ENCODE measurements around the gene CDC42.

The CDC42 gene

DNA sequence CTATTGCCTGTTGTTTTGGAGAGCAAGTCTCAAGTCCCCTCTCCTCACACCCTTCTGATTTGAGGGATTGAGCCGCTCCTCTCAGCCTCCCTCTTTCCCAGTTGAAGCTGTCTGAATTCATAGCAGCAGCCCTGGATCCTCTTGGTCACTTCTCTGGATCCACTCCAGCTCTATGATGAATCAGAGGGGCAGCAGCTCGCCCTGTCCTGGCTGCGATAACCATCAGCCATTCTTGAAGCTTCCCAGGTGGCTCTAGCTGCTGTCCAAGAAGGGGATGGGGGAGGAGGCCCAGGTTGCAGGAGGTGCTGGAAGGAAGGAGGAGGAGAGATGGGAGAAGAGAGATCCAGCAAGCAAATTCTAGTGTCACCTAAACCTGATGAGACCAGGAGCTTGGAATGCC, 59.1 kb downstream of the CDC42 start:
- no peak for DNase-seq

DNA sequence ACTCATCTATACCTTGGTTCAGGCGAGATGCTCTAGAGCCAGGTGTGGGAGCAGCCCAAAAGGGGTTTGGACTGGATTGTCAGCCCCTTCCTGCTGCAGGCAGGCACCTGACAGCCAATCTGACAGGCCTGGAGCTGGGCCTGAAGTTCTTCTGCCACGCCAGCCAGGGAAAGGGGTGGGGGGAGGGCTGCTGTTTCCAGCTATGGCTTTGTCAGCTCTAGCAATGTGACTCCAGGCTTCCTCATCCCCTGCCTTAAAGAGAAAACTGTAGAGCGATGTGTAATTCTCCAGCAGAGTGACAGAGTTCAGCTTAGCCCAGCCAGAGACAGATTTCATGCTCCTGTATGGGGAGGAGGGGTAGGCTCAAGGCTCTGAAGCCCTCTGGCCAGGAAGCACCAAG, 60.0 kb downstream of the CDC42 start:
- no peak for DNase-seq

DNA sequence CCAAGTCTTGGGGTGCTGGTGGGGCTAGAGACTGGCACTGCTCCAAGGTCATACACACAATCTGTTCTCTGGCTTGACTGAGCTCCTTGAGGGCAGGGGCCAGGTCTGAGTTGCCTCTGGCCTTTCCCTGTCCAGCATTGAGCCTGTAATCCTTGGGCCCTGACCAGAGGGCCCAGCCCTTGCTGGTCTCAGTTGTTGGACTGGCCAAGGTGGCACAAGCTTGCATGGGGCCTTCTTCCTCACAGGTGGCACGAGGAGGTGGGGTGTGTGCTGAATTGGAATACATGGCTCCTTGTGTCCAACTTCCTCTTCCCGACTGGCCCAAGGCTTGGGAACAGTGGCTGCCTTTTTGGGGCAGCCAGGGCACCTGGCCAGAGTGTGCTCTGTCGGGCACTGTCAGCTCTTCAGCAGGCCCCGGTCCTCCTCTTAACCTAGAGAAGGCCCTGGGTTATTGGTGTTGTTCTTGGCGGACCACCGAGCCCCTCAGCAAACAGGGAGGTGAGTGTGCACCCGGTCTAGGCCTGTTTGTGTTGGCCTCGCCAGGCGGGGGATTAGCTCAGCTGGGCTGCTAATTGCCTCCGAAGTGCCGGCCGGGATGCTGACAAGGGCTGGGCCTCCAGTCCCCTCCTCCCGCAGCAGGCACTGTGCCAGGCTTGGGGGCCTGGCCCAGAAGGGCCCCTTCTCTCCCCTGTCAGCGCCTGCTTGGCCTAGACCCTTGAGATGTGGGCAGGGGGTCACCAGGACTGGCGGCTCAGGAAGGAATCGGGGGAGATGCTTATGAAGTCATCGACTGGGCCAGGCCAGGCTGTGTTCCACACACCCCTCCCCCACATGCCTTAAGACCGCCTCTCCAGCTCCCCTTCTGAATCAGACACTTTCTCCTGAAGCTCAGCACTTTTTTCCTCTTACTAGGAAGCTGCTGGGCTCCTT, 61.8 kb downstream of the CDC42 start:
- no peak for DNase-seq

DNA sequence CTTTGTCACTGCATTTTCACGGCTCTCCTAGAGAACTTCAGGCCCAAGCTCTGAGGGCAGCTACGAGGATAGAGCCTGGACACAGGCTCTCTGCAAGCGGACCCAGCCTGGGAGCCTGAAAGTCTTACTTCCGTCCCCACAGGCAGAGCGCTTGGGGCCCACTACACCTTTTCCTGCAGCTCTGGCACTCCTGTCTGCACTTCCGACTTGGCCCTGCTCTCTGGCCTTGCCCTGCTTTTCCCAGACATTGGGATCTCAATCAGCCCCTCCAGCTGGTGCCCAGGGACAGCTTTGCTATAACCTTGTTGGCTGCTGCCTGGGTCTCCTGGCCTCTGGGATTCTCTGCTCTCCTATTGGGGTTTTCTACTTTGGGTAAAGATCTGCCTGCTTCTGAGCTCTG, 62.8 kb downstream of the CDC42 start:
- no peak for DNase-seq

DNA sequence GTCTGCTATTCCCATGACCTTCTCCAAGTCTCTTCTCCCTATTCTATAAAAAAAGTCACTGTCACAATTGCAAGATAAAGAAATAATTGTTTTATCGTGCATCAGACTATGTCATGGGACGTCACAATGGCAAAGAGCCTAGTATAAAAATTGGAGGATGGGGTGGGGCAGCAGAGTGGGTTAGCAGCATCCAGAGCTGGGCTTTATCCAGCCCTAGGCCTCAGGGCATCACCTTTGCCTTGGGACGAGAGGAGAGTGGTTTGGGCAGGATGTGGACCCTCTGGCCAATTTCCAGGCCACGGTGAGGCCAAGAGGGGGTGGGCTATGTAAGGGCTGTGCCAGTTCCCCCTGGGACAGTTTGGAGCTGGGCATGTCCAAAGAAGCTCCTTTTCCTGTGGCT, 64.7 kb downstream of the CDC42 start:
- DNase-seq, result no peak

DNA sequence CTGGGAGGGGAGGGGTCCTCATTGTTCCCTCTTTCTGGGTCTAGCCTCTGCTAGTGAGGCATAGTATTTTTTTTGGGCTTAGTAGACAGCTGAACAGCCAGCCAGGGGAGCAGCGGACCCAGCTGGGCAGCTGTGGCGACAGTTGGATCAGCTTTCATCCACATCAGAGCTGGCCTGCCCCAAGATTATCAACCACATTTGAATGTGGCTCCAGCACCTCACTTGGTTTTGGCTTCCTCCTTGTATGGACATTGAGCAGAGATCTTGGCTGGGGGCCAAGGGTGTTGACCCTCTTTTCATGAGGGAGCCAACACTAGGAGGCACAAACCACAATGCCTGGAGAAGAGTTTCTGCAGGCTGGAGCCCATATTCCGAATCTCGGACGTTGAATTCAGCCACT, 65.3 kb downstream of the CDC42 start:
- DNase-seq, result no peak

DNA sequence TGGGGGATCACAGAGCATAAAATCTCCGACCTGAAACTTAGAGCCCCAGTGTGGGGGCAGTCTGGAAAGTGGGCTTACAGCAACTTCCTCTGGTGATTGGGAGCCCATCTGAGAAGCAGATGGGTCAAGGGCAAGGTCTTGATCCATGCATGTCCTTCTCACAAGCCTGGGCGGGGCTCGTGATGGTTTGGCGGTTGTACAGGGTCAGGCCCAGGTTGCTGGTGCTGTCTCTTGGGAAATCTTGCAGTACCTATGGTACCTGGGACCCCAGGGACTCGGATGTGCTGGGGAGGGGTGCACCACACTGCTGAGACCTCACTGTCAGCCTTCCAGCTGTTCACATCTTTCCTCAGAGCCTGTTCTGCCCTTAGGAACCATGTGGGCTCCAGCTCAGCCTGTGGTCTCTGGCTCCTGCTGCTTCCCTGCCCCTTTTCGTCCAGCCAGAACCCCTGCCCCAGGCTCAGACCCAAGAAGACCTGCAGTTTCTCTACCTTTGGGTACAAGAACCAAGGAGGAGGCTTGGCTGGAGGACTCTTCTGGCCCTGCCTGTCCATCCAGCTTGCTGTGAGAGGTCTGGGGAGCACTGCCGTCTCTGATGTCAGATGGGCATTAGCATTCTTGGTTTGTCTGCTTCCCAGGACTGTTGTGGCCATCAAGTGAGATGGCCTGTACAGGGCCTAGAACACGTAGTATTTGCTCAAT, 65.9 kb downstream of the CDC42 start:
- DNase-seq, result no peak

DNA sequence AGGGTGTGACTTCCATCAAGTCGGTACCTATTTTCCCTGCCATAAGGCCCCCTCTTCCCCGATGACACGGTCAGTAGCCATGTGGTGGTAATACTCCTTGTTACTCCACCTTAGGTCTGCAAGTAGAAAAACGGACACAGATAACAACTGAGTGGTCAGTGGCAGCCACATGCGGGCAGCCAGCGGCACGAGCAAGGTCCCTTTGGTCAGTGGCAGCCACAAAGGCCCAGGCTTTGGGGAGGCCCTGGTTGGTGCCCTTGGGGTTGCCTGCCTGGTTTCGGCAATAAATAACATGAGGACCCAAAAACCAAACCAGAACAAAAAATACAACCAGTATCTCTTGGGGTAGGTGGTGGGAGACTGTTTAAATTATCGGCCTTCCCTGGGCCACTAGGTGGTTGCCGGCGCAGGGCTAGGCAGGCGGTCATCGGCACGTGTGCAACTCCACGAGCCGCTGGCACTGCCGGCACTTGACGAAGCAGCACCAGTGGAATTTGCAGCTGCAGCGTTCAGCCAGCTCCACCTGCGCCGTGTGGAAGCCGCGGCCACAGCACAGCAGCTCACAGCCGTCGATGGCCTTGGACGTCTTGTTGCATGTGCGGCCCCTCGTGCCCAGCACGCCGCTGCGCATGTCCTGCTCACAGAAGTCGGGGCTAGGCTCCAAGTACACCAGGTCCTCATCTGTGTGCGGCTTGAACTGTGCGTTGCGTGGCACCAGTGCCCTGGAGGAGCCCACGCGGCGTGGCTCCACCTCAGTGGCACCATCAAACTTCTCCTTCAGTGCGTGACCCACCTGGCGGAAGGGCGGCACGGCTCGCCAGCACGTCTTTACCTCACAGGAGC, 67.3 kb downstream of the CDC42 start:
- DNase-seq, result no peak

DNA sequence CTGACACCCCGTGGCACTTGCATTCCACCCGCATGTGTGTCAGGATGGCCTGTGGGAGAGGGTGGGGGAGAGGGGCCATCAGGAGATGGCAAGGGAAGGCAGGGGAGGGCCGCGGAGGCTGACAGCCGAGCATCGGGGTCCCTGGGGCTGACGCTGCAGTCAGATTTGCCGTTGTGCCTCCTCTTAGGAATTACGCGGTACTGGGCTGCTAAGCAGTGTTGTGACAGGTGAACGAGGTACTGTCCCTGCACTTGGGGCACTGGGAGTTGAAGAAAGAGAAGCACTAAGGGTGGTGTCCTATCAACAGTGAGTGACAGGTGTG, 67.9 kb downstream of the CDC42 start:
- DNase-seq, result no peak

DNA sequence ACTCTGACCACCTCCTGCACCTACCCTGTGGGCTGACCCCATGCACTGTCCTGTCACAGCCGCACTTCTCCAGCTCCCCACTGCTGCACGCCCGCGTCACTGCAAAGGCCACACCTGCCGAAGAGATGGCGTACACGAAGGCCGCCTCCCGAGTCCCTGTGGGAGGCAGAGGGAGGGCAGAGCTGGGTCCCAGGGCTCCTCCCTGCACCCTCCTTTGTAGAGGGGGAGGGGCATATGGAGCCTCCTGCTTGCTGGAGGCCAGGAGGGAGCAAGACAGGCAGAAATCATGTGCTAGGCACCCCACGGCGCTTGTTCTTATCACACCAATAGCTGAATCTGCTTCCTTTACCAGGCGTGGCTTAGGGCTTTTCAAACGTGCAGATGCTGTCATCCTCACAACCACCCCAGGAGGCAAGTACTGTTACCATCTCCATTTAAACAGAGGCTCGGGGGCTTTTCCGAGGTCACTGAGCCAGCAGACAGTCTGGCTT, 69.0 kb downstream of the CDC42 start:
- no peak for DNase-seq

DNA sequence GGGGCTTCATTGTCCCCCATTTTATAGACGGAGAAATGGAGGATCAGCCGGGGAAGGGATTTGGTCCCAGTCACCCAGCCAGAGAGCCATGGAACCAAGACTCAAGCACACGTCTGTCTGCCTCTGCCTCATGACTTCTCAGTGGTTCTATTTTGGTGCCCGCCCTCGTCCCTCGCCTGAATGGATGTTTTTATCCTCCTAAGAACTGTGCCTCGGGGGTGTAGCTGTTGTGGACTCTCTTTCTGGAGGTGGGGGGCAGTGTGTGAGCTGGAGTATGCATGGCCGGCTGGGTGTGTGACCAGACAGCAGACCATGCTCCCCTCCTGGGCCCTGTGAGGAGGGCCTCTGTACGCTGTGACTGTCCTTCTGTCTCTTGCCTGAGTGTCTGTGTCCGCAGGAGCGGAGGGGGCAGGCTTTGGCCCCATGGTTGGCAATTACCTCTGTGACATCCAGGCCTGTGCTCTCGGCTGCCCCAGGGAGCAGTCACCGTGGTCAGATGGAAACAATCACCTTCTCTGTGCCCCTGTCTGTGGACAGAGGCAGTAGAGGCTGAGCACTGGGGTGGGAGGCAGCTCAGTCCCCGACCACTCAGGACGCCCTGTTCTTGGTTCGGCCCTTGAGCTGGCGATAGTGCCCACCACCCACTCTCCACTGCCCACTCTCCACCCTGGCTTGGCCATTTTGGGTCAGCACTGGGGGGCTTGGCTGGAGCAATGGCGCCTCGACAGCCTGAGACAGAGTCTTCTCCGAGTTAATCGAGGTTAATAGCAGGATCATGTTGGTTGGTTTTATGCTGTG, 70.0 kb downstream of the CDC42 start:
- DNase-seq, result no peak

DNA sequence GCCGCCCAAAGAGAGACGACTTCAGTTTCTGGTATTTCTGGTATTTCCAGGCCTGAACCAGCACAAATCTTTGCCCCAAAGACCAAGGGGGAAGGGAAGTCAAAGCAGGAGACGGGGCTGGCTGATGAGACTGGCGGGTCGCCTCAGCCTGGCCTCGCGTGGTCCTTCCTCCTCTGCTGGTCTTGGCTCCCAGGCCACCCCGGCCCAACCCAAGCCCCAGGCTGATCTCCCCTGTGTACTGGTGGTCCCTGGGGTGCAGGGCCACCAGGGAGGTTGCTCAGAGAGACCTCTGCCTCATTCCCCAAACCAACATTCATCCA, 70.5 kb downstream of the CDC42 start:
- DNase-seq, result no peak

DNA sequence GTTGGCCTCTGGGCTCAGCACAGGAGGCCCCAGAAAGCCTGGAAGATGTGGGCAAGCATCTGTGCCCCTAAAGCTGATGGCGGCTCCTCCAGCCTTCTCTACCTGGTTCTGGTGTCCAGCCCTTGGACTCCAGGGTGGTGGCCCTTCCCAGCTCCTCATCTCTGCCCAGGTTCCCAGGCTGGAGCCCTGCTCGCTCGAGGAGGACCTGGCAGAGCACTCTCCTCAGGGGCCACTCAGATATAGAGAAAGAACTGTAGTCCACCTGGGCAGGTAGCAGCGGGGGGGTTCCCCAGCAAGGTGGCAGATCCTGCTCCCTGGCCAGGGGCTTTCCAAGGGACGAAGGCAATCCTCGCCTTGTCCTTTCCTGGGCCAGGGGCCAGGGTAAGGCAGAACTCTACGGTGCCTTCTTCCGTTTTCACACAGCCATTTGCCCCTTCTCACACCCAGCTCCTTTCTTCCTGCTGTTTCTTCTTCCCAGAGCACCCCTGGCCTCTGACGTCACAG, 71.4 kb downstream of the CDC42 start:
- no peak for DNase-seq

DNA sequence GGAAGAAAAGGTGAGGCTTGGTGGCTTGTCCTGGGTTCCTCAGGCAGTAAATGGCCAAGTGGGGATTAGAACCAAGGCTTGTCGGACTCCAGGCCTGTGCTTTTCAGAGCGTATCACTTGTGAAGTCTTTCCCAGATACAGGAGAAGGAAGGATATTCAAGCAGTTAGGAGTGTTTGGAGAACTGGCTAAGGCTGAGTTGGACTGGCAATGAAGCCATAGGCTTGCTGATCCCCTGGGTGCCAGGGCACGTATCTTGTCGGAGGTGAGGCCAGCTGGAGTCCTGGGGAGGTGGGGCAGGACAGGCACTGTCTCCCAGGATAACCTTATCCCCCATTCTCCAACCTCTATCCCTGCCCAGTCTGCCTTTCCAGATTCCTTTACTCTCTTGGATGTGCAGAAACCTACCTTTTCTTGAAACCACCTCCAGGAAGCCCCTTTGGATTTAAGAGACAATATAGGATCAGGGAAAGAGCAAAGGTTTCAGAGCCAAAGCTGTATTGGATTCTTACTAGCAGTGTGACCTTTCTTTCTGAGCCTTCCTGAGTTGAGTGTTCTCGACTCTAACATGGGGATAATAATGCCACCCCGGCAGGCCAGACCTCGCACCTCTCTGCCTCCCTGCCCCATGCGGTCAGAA, 72.2 kb downstream of the CDC42 start:
- DNase-seq, result no peak

DNA sequence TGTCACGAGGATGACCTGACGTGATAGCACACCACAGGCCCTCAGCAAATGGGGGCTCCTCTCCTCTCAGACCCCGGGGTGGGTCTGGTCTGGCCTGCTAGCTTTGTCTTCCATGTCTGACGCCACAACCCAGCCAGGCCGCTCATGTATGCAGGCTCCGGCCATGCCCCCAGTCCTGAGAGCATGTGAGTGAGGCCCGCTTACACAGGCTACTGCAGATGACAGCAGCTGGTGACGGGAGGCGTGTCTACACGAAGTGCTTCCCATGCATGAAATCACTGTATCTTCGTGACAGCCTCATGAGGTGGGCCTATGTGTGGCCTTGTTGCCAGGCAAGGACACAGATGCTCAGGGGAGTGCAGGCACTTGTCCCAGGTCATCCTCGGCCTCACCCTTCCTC, 74.0 kb downstream of the CDC42 start:
- DNase-seq, result no peak

DNA sequence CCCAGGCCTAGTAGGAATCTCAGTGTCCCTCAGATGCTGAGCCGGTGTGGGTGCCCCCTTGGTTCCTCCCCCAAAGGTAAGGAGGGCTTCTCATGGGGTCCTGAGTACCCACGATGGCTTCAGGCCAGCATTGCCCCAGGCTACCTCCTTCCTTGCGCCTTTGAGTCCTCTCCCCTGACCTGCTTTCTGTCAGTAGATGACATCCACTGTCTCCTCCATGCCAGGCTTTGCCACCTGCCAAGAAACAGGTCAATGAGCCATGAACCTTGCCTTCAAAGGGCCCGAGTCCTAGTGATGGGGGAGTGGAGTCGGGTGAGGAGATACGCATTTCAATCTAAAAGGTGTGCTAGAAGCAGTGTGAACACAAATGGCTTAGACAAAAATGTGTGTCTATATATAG, 74.7 kb downstream of the CDC42 start:
- no peak for DNase-seq

DNA sequence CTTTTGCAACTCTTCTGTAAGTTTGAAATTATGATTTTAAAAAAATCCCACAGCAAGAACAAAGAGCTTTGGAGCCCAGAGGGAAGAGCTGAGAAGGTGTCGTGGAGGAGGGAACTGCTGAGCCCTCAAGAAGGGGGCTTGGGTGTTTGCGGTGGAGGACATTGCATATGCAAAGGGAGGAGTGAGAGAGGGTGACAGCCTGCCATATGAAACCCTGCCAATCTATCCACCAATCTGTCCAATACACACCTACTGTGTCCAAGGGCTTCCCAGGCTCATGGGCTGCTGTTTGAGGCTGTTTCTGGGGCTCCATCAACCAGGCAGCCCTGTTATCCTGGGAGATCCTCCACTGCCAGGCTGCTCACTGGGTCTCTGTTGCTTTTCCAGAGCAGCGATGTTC, 75.2 kb downstream of the CDC42 start:
- no peak for DNase-seq

DNA sequence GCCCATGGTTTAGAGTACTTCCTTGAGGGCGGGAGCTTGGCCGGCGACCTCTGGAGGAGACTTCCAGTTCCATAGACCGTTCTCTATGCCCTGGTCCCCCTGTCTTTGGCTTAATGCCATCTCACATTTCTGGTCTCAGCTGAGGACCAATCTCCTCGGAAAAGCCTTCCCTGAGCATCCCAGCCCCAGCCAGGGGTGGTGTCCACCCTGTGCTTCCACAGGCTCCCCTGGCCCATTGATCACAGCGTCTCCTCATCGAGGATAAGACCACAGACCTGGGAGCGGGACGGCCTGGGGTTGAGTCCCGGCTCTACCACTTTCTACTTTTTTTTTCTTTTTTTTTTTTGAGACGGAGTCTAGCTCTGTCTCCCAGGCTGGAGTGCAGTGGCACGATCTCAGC, 75.9 kb downstream of the CDC42 start:
- DNase-seq, result no peak

DNA sequence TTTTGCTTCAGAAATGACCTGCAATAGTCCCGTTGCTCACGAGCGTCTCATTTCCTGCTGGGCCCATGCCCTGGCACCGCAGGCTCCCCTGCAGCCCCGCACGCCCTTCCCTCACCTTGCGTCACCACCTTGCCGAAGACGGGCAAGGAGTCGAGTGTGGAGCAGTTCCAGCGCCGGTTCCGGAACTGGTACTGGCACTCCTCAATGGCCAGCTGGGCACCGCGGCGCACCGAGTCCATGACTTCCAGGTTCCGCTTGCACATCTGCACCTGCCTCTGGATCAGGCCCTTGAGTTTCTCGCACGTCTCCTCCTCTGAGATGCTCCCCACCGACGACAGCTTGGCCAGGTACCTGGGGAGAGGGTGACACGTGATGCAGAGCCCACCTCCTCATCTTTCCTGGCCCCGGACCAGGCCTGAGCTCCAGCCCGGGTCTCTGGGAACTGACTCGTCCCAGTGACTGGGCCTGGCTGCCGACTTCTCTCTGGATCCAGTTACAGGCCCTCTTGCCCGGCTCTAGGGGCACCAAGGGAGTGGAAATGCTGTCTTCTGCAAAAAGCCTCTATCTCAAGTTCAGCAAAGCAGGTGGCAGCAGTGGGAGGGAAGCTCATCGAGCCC, 77.1 kb downstream of the CDC42 start:
- no peak for DNase-seq

DNA sequence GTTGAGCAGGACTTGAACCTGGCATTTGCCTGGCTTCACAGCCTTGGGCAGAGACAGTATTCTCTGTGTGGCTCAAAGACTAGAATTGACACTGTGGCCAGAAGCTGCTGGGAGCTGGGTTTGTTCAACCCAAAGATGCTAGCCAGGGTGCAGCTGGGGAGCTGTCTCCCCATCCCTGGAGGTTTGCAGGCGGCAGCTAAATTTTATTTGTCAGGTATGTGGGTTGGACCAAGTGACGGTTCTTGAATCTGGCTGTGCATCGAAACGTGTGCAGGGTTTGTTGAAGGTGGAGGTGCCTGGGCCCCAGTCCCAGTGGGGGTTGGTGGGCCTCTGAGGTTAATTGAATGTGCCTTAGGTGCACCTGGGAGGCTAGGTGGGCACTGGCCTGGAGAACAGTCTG, 78.6 kb downstream of the CDC42 start:
- no peak for DNase-seq

DNA sequence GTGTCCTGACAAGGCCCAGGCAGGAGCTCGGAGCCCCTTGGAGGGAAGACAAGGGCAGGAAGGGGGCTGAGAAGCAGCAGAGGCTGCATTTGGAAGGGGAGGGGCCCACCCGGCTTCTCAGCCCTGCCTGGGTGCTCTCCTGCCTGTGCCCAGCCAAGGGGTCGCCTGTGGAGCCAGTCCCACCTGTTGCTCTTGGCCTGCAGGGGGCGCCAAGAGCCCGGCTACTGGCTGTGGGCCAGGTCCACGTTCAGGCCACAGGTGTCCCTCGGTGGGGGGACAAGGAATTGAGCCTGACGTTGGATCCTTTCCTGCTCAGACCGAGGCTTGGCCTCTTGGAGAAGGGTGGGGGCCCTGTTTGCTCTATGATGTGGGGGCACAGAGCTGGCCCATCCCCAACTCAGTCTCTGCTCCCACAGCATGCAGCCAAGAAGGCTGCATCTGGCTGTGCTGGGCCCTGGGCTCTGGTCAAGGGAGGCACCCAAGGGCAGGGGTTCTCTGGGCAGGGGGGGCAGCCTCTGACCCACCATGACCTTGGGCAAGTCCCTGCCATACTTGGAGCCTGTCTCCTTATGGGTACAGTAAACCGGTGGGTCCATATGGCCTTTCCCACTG, 79.5 kb downstream of the CDC42 start:
- peak; percentile 70 for DNase-seq
